HG02981 (cell line): ENCODE results near the gene PLA2G4E.

Source experiments
- ATAC-seq: cut with Tn5 transposase; IDR thresholded peaks from one replicate; pipeline ENCODE4 v1.9.1; 2021; ENCODE audit warnings: mild to moderate bottlenecking, moderate library complexity; ENCODE audit not compliant: unreplicated experiment

PLA2G4E gene

DNA sequence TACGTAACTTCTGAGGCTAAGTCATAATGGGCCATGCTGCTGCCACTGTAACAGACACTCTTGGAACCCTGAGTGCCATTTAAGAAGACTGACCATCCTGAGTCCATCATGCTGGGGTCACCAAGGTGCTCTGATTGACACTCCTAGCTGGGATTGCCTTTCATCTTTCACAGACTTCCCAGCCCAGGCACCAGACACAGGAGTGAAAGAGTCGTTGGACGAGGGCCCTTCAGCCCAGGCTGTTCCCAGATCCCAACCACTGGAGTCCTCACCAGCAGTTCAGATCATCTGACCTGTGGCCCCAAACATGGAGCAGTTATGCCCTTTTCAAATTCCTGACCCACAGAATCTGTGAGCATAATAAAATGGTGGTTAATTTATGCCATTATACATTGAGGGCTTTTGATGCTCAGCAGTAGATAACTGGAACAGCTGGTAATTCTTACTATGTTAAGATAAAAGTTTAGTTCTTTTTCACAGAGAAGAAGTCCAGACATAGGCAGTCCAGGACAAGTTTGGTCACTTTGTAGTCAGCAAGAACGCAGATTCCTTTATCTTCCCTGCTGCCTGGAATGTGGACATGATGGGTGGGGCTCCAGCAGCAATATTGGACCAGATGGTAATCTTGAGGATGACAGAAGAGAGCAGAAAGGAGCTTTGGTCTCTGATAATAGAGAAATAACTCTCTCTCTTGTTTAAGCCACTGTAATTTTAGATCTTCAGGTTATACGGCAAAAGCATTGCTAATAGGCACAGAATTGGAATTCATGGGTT is 41.2 kb downstream of the PLA2G4E start:
- ATAC-seq: no peak

DNA sequence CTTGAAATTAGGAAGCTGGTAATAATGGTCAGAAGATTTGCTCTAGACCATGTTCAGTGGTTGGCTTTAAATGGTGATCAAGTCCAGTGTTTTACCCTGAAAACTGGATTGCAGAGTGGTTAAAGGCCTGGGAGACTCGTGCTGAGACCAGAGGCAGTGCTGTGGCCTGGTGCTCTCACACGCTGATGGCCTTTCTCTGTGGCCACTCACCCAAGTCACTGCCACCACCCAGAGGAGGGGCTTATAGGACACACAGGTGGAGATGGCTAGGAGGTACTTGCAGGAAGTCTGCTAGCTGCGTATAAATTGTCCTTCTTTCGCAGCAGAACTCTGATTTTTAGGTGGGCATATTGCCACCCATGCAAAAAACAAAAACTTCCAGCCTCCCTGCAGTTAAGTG is 42.3 kb downstream of the PLA2G4E start:
- no peak for ATAC-seq

DNA sequence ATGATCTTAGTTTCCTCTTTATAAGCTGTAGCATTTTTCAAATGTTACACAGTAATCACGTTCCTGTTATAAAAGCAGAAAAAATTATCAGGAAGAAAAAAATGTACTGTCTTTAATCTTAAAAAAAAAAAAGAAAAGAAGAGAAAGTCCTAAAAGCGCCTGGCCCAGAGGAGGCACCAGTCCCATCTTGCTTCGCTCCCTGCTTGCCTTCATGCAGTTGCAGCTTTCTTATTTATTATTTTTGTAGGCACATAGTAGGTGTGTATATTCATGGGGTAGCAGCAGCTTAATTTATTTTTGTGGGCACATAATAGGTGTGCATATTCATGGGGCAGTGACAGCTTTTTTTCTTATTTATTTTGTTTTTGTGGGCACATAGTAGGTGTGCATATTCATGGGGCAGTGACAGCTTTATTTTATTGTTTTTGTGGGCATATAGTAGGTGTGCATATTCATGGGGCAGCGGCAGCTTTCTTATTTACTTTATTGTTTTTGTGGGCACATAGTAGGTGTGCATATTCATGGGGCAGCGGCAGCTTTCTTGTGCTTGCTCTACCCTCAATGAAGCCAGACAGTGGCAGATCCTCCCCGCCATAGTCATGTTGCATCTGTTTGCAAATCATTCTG is 43.0 kb downstream of the PLA2G4E start:
- no peak for ATAC-seq

DNA sequence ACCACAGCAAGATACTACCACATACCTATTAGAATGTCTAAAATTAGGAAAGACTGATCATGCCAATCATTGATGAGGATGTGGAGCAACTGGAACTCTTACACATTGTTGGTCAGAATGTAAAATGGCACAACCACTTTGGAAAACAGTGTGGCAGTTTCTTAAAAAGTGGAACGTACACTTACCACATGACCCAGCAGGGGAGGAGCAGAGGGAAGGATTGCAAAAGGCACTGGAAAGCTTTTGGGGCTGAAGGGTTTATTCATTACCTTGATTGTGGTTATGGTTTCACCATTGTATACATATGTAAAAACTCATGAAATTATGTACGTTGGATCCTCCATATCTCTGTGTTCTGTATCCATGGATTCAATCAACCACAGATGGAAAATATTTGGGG is 45.2 kb downstream of the PLA2G4E start:
- ATAC-seq: no peak

- ATAC-seq: no peak
Measured at GRCh38 chr15:41974041-41974440, 46.8 kb downstream of the PLA2G4E start.

DNA sequence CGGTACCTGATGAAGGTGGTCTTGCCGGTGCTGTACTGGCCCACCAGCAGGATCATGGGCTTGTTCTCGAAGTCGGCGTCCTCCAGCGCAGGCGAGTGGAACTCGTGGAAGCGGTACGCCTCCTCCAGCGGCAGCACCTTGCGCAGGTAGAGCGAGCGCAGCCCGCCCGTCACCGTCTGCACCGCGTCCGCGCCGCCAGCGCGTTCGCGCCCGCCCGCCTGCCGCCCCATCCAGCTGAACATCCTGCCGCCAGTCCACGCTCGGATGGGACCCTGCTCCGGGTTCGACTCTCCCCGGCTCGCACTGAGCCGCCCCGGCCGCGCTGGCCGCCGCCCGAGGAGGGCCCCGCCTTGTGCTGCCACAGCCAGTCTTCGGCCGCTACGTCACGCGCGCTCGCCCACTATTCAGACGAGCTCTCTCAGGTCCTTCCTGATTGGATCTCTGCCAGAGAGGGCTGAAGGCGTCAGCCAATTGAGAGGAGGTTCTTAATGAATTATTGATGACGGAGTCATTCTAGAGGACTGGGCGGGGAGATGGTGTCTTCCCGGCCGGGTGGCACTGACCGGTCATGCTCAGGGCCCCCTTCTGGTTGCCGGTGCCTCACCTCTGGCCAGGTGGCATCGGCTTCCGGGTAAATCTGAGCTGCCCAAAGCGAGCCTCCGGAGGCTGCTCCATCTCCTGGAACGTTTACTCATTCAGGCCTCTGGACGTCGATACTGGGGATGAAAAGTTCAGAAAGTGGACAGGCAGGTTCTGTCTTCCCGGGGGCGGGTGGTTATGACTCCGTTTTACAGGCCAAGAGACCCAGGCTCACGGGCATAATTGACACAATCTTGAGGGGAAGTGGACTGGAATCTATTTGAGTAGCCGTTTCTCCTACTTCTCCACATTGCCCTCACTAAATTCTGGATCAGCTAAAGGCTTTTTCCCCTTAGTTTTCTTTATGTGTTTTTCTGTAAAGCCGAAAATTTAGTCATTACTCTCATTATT is 48.3 kb downstream of the PLA2G4E start, which contains the start of gene EHD4:
EHD4 (minus strand) TSS at position 305 of the 990 bp plus-strand sequence; CDS start at position 242, 63 bp downstream.
- ATAC-seq: peak; percentile 73

GRCh38 chr15:41971895-41972252 is 49.0 kb downstream of the PLA2G4E start:
- ATAC-seq: peak; percentile 7

GRCh38 chr15:41971089-41971894 is 49.5 kb downstream of the PLA2G4E start:
- peak; percentile 40 for ATAC-seq

DNA sequence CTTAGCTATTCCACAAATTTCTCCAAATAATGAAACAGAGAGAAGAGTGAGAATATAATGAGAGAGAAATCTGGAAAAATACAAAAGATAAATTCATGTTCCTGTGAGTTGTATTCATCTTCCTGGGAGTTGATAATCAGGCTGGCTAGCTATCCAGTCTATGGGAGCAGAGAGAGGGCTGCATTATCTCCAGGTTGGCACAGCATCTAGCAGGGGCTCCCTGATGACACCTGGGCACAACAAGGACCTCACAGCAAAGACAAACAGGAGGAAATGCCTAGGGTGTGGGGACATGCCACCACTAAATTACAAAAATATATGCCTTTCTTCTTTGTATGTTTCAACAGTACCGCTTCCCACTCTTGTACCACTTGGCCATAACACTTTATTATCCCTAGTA is 50.4 kb downstream of the PLA2G4E start:
- no peak for ATAC-seq

DNA sequence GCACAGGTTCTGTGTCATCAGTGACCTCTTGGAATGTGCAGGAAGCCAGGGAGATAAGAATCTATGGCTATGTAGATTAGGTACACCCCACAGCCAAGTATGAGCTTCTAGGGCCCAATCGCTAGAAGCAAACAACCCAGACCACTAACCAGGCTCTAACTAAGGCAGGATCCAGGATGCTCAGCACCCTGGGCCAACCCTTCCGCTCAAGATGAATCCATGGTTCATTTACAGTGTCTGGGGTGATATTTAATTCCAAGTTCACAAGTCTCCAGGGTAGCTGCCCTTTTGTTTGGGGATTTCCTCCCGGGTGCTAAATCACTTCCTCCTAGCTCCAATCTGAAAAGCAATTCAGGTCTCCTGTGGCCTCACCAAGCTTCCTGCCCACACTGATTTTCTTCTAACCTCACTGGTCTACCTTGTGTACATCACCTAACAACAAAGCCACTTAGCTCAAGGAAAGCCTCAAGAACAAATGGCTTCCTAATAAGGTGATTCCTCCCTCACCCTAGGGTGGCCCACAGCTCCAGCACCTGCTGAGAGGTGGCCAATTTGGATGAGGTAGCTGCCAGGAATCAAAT is 50.9 kb downstream of the PLA2G4E start:
- no peak for ATAC-seq

DNA sequence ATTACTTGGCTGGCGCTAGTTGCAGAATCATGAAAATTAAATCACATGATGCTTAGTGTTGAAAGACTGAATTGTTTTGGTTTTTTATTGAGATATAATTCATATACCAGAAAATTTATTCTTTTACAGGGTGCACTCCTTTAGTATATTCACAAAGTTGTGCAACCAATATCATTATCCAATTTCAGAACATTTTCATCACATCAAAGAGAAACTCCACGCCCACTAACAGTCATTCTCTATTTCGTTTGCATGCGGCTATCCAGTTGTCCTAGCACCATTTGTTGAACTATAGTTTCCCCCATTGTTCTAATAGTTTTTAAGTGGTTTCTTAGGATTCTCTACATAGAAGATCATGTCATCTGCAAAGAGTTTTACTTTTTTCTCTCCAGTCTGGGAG is 52.1 kb downstream of the PLA2G4E start:
- no peak for ATAC-seq

DNA sequence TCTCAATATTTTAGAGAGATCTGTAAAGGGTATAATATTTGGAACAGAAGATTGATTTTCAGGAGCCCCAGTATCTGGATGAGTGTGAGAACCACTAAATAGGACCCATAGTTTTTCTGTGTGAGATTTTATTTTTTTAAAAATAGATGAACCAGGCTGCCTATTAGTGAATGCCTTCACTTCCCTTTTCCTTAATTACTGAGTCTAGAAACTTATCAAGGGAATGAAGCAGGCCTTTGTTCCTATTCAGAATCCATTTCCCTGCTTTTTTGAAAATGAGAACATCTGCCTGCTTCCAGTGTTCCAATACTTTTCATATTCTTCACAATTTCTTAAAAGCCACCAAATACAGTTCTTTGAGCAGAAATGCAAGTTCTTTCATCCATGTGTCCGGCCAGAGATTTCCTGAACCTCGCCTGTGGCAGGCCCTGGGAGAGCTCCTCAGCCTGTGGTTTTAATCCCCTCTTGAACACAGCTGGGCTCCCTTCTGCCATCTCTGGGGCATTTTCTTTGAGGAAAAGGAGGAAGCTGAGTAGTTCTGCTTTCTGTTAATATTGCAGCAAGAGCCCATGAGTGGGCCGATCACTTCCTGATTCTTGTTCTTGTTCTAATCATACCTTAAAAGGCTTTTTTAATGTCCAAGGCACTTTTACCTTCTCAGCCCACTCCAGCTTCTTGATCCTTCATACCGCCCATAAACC is 53.2 kb downstream of the PLA2G4E start:
- no peak for ATAC-seq

DNA sequence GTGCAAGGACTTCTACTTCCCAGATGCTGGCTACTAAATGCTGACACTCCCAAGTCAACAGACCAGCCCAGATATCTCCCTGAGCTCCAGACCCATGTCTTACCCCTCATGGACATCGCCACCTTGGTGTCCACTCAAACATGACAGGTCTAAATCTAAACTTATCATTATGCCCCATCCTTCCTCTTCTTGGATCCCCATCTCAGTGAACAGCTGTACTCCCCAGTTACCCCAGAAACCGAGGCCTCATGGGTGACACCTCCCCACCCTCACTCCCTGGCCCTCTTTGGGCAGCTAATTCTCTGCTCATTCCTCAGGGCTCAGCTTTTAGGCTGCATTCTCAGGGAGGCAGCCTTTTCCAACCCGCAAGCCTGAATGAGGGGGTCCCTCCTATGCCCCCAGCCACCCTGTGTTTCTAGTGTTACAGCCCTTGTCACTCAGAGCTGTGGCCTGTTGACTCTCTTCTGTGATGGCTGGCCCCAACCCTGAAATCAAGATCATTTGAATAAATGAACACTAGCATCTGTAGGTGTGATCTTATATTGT is 53.8 kb downstream of the PLA2G4E start:
- ATAC-seq: no peak

GRCh38 chr15:41966414-41966812 is 54.4 kb downstream of the PLA2G4E start:
- ATAC-seq: no peak

DNA sequence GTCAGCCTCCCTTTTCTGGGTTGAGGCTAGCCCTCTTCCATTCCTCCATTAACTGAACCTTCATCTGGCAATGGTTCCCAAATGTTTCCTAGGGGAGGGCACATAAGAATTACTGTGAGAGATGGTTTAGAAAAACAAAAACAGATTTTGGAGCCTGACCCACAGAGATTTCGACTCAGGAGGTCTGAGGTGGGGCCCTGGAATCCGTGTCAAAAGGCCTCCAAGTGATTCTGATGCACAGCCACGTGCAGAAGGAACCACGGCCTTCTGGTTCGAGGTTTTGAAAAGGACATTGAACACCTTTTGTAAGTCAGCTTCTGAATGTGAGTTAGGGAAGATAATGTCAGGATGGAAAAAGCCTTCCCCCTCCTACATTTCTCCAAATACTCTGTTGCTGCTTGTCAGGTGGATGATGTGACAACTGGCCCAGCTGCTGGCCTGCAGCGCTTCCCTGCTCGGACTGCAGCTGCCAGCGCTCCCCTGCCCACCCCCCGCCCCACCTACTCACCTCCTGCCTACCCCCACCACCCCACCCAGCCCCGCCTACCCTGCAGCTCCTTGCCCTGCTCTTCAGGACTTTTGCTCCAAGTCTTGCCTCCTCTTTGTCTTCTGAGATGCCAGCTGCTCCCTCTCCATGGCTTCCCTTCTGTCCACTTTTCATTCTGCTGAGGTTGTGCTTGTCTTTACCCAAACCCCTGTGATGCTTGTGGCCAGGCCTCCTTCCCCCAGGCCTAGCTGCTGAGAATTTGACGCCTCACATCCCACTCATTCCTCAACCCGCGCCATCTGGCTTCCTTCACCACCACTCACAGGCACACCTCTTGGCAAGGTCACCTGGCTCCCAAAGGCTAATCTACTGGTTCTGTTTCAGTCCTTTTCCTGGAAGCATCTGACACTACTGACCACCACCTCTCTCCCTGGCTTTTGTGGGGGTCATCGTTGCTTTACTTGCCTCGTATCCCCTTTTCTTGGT is 55.1 kb downstream of the PLA2G4E start:
- no peak for ATAC-seq

- no peak for ATAC-seq
Measured at GRCh38 chr15:41961595-41962202, 59.1 kb downstream of the PLA2G4E start.

DNA sequence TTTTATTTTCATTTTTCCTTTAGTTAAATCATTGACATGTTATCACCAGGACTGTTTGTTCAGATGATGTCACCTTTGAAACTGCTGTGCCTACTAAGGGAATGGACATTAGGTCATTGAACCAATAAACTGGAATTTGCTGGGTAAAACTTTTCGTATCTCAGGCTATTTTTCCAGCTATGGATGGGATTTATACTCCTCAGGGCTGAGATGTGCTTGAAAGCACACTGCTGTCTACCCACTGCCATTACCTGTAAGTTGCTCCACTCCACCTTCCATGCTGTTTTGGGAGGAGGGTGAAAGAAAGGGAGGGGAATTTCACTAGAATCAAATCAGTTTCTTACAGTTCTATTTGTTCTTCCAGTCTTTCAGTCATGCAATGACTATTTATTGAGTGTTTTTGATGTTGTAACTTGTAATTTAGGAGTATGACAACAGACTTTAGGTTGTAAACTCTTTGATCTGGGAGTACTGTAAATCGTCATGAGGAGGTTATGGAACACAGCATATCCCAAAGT is 59.8 kb downstream of the PLA2G4E start:
- no peak for ATAC-seq
